ENCODE results near the gene ABHD16B. TPM values are rescaled to one million over a fixed set of nuclear protein-coding genes. Genes with fewer than 3 reads are reported as not detected.

Gene ABHD16B
- total and polyA plus RNA-seq, 2 of the 13 experiments (the other 11 are each of a cell fraction or from before 2014, with no cell fraction given), result not detected

DNA sequence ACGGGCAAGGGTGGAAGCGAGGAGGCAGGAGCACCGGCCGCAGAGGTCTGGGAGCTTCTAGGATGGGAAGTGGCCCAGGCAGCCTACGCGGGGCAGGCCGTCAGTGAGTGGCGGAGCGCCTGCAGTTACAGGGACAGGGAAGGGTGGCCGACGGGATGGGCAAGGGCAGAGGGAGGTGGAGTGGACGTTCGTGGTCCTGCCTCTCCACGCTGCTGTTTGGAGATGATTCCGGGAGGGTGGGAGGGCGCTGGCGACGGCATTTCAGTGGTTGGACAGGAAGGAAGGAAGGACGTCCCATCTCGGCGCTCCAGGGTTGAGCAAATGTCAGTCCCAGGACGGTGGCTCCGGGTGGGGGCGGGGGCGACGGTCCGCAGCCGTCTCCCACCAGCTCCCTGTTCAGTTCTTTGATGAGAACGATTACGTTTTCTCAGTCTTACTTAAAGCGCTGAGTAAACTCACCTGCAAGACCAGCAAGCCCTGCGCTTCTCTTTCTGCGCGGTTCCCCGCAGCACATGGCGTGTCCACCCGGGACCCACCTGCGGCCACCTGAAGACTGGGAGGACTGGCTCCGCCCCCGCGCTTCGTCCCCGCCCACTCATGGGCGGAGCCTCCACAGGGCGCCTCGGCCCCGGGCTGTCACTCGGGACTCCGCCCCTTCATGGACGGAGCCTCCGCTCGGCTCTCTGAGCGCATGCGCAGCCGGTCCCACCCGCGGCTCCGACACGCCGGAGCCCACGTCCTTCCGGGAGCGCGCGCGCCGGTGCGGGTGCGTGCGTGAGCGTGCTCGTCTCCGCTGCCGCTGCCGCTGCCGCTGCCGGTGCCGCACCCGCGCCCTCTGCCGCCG is 33.3 kb downstream of the ABHD16B start, which contains the start of gene DNAJC5 (continued):
- TF ChIP-seq, protein P1, sequence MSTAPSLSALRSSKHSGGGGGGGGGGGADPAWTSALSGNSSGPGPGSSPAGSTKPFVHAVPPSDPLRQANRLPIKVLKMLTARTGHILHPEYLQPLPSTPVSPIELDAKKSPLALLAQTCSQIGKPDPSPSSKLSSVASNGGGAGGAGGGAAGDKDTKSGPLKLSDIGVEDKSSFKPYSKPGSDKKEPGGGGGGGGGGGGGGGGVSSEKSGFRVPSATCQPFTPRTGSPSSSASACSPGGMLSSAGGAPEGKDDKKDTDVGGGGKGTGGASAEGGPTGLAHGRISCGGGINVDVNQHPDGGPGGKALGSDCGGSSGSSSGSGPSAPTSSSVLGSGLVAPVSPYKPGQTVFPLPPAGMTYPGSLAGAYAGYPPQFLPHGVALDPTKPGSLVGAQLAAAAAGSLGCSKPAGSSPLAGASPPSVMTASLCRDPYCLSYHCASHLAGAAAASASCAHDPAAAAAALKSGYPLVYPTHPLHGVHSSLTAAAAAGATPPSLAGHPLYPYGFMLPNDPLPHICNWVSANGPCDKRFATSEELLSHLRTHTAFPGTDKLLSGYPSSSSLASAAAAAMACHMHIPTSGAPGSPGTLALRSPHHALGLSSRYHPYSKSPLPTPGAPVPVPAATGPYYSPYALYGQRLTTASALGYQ (CRISPR knock-in tag; IDR thresholded peaks at IDR 0.05), result no peak
- TF ChIP-seq, protein P2, sequence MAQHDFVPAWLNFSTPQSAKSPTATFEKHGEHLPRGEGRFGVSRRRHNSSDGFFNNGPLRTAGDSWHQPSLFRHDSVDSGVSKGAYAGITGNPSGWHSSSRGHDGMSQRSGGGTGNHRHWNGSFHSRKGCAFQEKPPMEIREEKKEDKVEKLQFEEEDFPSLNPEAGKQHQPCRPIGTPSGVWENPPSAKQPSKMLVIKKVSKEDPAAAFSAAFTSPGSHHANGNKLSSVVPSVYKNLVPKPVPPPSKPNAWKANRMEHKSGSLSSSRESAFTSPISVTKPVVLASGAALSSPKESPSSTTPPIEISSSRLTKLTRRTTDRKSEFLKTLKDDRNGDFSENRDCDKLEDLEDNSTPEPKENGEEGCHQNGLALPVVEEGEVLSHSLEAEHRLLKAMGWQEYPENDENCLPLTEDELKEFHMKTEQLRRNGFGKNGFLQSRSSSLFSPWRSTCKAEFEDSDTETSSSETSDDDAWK (CRISPR knock-in tag; IDR thresholded peaks at IDR 0.05), result no peak
- TF ChIP-seq ZNF232 (CRISPR knock-in tag; IDR thresholded peaks at IDR 0.05; ENCODE audit: borderline replicate concordance) (peak; percentile 78; the same call in 1 of the 2 replicates), ZC3H13 (CRISPR knock-in tag; IDR thresholded peaks at IDR 0.05) (no peak; the same call in 1 of the 2 replicates), ZNF292 (CRISPR knock-in tag; IDR thresholded peaks at IDR 0.05; ENCODE audit: borderline replicate concordance, low read depth) (peak; percentile 47; the same call in 1 of the 2 replicates), RAD21 (CRISPR knock-in tag; IDR thresholded peaks at IDR 0.05) (0 out of 2 replicates have a peak, but pooled peaks have one; percentile 56), PAX8 (CRISPR knock-in tag; IDR thresholded peaks at IDR 0.05; ENCODE audit: borderline replicate concordance) (no peak; the same call in 1 of the 2 replicates), SIN3A (IDR thresholded peaks at IDR 0.05; ENCODE audit: borderline replicate concordance, low read depth, low read length) (peak; percentile 67; the same call in 1 of the 2 replicates), NR2F1 (CRISPR knock-in tag; IDR thresholded peaks at IDR 0.05) (no peak), PITX1 (CRISPR knock-in tag; IDR thresholded peaks at IDR 0.05) (no peak; the same call in 1 of the 2 replicates), MTA1 (CRISPR knock-in tag; IDR thresholded peaks at IDR 0.05; ENCODE audit: borderline replicate concordance) (peak; percentile 88; the same call in 1 of the 2 replicates), ARID2 (CRISPR knock-in tag; IDR thresholded peaks at IDR 0.05; ENCODE audit: borderline replicate concordance) (no peak), U2AF2 (IDR thresholded peaks at IDR 0.05; ENCODE audit: low read depth, low read length) (no peak), KDM4B (CRISPR knock-in tag; IDR thresholded peaks at IDR 0.05) (peak; percentile 55; the same call in 1 of the 2 replicates)
- TF ChIP-seq, protein P3, sequence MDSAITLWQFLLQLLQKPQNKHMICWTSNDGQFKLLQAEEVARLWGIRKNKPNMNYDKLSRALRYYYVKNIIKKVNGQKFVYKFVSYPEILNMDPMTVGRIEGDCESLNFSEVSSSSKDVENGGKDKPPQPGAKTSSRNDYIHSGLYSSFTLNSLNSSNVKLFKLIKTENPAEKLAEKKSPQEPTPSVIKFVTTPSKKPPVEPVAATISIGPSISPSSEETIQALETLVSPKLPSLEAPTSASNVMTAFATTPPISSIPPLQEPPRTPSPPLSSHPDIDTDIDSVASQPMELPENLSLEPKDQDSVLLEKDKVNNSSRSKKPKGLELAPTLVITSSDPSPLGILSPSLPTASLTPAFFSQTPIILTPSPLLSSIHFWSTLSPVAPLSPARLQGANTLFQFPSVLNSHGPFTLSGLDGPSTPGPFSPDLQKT (CRISPR knock-in tag; IDR thresholded peaks at IDR 0.05; ENCODE audit: borderline replicate concordance), result no peak
- TF ChIP-seq, protein P4, sequence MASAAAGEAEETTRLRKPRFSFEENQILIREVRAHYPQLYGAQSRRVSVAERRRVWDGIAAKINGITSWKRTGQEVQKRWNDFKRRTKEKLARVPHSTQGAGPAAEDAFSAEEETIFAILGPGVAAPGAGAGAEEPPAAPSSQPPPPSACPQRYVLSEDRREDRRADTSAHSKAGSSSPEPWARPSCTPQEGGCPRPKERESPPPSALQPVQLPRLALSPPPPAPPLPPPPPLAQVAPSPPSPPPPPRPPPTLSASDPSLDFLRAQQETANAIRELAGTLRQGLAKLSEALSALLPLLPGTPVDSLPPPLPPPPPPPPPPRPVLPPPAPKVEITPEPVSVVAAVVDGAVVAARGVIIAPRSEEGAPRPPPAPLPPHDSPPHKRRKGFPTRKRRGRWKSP (CRISPR knock-in tag; IDR thresholded peaks at IDR 0.05), result peak; percentile 78; the same call in 1 of the 2 replicates
- TF ChIP-seq, protein P5, sequence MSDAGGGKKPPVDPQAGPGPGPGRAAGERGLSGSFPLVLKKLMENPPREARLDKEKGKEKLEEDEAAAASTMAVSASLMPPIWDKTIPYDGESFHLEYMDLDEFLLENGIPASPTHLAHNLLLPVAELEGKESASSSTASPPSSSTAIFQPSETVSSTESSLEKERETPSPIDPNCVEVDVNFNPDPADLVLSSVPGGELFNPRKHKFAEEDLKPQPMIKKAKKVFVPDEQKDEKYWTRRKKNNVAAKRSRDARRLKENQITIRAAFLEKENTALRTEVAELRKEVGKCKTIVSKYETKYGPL (CRISPR knock-in tag; IDR thresholded peaks at IDR 0.05), result no peak

Measured in HepG2 (cell line).